CD4-positive, alpha-beta T cell treated with Interleukin-15 for 1 hour (primary cell): ENCODE data around the gene SEC16B.

Source experiments
- DNase-seq: peaks from one replicate; pipeline ENCODE4 v3.0.0-alpha.2; 2020

The SEC16B gene

GRCh38 chr1:177975588-177976495, 6.0 kb upstream of the SEC16B start:
- no peak for DNase-seq

- no peak for DNase-seq
These were observed 3.7 kb upstream of the SEC16B start for GRCh38 chr1:177973585-177973984.

GRCh38 chr1:177969109-177969508, 749 bp downstream of the SEC16B start:
- DNase-seq: no peak

- no peak for DNase-seq
These were observed 3.7 kb downstream of the SEC16B start for GRCh38 chr1:177966199-177966598.

GRCh38 chr1:177965293-177965692, 4.6 kb downstream of the SEC16B start:
- no peak for DNase-seq

- no peak for DNase-seq
These were observed 5.5 kb downstream of the SEC16B start for GRCh38 chr1:177964336-177964735.

- no peak for DNase-seq
These were observed 8.8 kb downstream of the SEC16B start for GRCh38 chr1:177960939-177961622.

GRCh38 chr1:177959811-177960515, 9.9 kb downstream of the SEC16B start:
- DNase-seq: no peak

- DNase-seq: no peak
These were observed 11.8 kb downstream of the SEC16B start for GRCh38 chr1:177958092-177958491.

GRCh38 chr1:177954076-177954475, 15.8 kb downstream of the SEC16B start:
- no peak for DNase-seq

GRCh38 chr1:177953549-177953948, 16.3 kb downstream of the SEC16B start:
- no peak for DNase-seq

- DNase-seq: no peak
These were observed 17.2 kb downstream of the SEC16B start for GRCh38 chr1:177952691-177953090.

- DNase-seq: no peak
These were observed 17.6 kb downstream of the SEC16B start for GRCh38 chr1:177952249-177952648.

- no peak for DNase-seq
These were observed 19.4 kb downstream of the SEC16B start for GRCh38 chr1:177950506-177950905.

GRCh38 chr1:177948336-177948972, 21.4 kb downstream of the SEC16B start:
- DNase-seq: peak; percentile 30

GRCh38 chr1:177947623-177948022, 22.2 kb downstream of the SEC16B start:
- no peak for DNase-seq

GRCh38 chr1:177945943-177946650, 23.8 kb downstream of the SEC16B start:
- DNase-seq: no peak

GRCh38 chr1:177944016-177944949, 25.6 kb downstream of the SEC16B start:
- DNase-seq: no peak

- no peak for DNase-seq
These were observed 27.9 kb downstream of the SEC16B start for GRCh38 chr1:177941976-177942375.

- no peak for DNase-seq
These were observed 29.2 kb downstream of the SEC16B start for GRCh38 chr1:177940682-177941081.

- no peak for DNase-seq
These were observed 31.9 kb downstream of the SEC16B start for GRCh38 chr1:177937931-177938330.
